Heart left ventricle (tissue), 13 donors: Measurements from ENCODE around the gene MYO1E.

Experiments
- CTCF ChIP-seq, 12 donors: fragments of 200-600 bp; sonication (generic) in 4 of 12; IDR thresholded peaks; one replicate each; pipeline versions ENCODE4 v1.5.0 to v1.8.0; 2018 to 2022; ENCODE audit warnings: antibody characterized with exemption in 12 of 12, mild to moderate bottlenecking in 5 of 12
- POLR2A ChIP-seq, 2 donors: fragments of 450-650 bp; IDR thresholded peaks; one replicate each; pipeline ENCODE4 v1.6.1; 2017; ENCODE audit warnings: antibody characterized with exemption in 2 of 2, mild to moderate bottlenecking in 2 of 2, moderate library complexity in 2 of 2
- donor health status: ischemic (EF 13 %, LVEDD 7.1; RV severe dilation, severe dysfunction).
- donor health status: DM: no; HTN: yes; CAD: no.
- donor health status: DM: no; HTN: no; CAD: no.
- donor health status: ischemic (EF 25% LVEDD 6.9; RV normal size, moderate dysfunction).
- donor health status: ischemic (EF 25% LVEDD 5.7; RV mildly dilated, moderate dysfunction).
- donor health status: ischemic (EF 35%, LVEDD 5.7; RV mildly dilated, moderate dysfunction).
- donor health status: nonischemic (EF 11% LVEDD 7.7; RV severe dilation, severe dysfunction).
- donor health status: DM: yes; HTN: yes; CAD: no.
- donor health status: PGD.
- donor health status: ischemic (EF 29% LVEDD 5.4; RV normal size, mild dysfunction).
- donor health status: nonischemic (EF 23%, LVEDD 6.1; RV moderate dilation, normal function).

GRCh38 chr15:59296181-59296617 is 76.5 kb downstream of the MYO1E start:
- TF ChIP-seq CTCF (IDR thresholded peaks at IDR 0.05) (no peak), POLR2A (IDR thresholded peaks at IDR 0.05) (no peak)
